Measurements from ENCODE around the gene CIROP. TPM values are rescaled to one million over a fixed set of nuclear protein-coding genes. Genes with fewer than 3 reads are reported as not detected.

Gene CIROP
- total RNA-seq, 2 experiments from 2014 or later, result not detected

GRCh38 chr14:23142826-23143225 is 38.0 kb upstream of the CIROP start:
- Mint-ChIP-seq H3K9me3 (ENCODE audit: insufficient read depth) (no peaks in the 10 kb centered on the region), H3K4me3 (no peak overlapping the region), H3K36me3 (ENCODE audit: low read depth) (no peaks in the 10 kb centered on the region), H3K27me3 (ENCODE audit: low read depth) (peaks cover 3% of the 10 kb centered on the region), H3K4me1 (ENCODE audit: low read depth) (no peaks in the 10 kb centered on the region), H3K27ac (no peak overlapping the region)
- CTCF ChIA-PET, result interaction anchor here (6.2 kb wide), 1 partner anchor 22 kb away, joined by 28 read pairs; no protein-coding TSS in a partner anchor
- ATAC-seq (no peak), DNase-seq (no peak)
- POLR2A ChIA-PET, result no interaction called here

GRCh38 chr14:23141706-23142444 is 37.1 kb upstream of the CIROP start:
- Mint-ChIP-seq H3K9me3 (ENCODE audit: insufficient read depth) (no peaks in the 10 kb centered on the region), H3K4me1 (ENCODE audit: low read depth) (no peaks in the 10 kb centered on the region), H3K36me3 (ENCODE audit: low read depth) (no peaks in the 10 kb centered on the region), H3K27me3 (ENCODE audit: low read depth) (peaks cover 3% of the 10 kb centered on the region), H3K4me3 (no peak overlapping the region), H3K27ac (no peak overlapping the region)
- CTCF ChIA-PET, result interaction anchor here (6.2 kb wide), 1 partner anchor 21 kb away, joined by 28 read pairs; no protein-coding TSS in a partner anchor
- POLR2A ChIA-PET, result interaction anchor here (0.7 kb wide), 1 partner anchor 12 kb away, joined by 3 read pairs; no protein-coding TSS in a partner anchor
- DNase-seq (no peak), ATAC-seq (no peak)

GRCh38 chr14:23140371-23140770 is 35.6 kb upstream of the CIROP start:
- POLR2A ChIA-PET, result no interaction called here
- Mint-ChIP-seq H3K36me3 (ENCODE audit: low read depth) (no peaks in the 10 kb centered on the region), H3K9me3 (ENCODE audit: insufficient read depth) (no peaks in the 10 kb centered on the region), H3K4me3 (no peak overlapping the region), H3K4me1 (ENCODE audit: low read depth) (no peaks in the 10 kb centered on the region), H3K27ac (no peak overlapping the region), H3K27me3 (ENCODE audit: low read depth) (peaks cover 2% of the 10 kb centered on the region)
- CTCF ChIA-PET, result interaction anchor here (6.2 kb wide), 1 partner anchor 19 kb away, joined by 28 read pairs; no protein-coding TSS in a partner anchor
- DNase-seq (no peak), ATAC-seq (no peak)

- no peaks in the 10 kb centered on the region for H3K4me1 Mint-ChIP-seq (ENCODE audit: low read depth)
- H3K27ac Mint-ChIP-seq, result no peak overlapping the region
- ATAC-seq, result no peak
- H3K9me3 Mint-ChIP-seq (ENCODE audit: insufficient read depth), result no peaks in the 10 kb centered on the region
- ChIA-PET POLR2A (no interaction called here), CTCF (interaction anchor here (6.2 kb wide), 1 partner anchor 19 kb away, joined by 28 read pairs; no protein-coding TSS in a partner anchor)
- H3K36me3 Mint-ChIP-seq (ENCODE audit: low read depth), result no peaks in the 10 kb centered on the region
- H3K27me3 Mint-ChIP-seq (ENCODE audit: low read depth), result peaks cover 2% of the 10 kb centered on the region
- no peak overlapping the region for H3K4me3 Mint-ChIP-seq
- no peak for DNase-seq
Observed at GRCh38 chr14:23139874-23140273, 35.1 kb upstream of the CIROP start.

GRCh38 chr14:23137813-23138535 is 33.2 kb upstream of the CIROP start:
- no peaks in the 10 kb centered on the region for H3K9me3 Mint-ChIP-seq (ENCODE audit: insufficient read depth)
- H3K4me1 Mint-ChIP-seq (ENCODE audit: low read depth), result no peaks in the 10 kb centered on the region
- H3K36me3 Mint-ChIP-seq (ENCODE audit: low read depth), result no peaks in the 10 kb centered on the region
- DNase-seq (no peak), ATAC-seq (no peak)
- H3K27ac Mint-ChIP-seq, result no peak overlapping the region
- H3K4me3 Mint-ChIP-seq, result no peak overlapping the region
- peaks cover 2% of the 10 kb centered on the region for H3K27me3 Mint-ChIP-seq (ENCODE audit: low read depth)
- CTCF ChIA-PET, result no interaction called here
- POLR2A ChIA-PET, result no interaction called here

GRCh38 chr14:23137192-23137812 is 32.5 kb upstream of the CIROP start:
- CTCF ChIA-PET, result no interaction called here
- H3K9me3 Mint-ChIP-seq (ENCODE audit: insufficient read depth), result no peaks in the 10 kb centered on the region
- POLR2A ChIA-PET, result no interaction called here
- no peaks in the 10 kb centered on the region for H3K36me3 Mint-ChIP-seq (ENCODE audit: low read depth)
- ATAC-seq (no peak), DNase-seq (no peak)
- peaks cover 2% of the 10 kb centered on the region for H3K27me3 Mint-ChIP-seq (ENCODE audit: low read depth)
- no peak overlapping the region for H3K27ac Mint-ChIP-seq
- no peaks in the 10 kb centered on the region for H3K4me1 Mint-ChIP-seq (ENCODE audit: low read depth)
- H3K4me3 Mint-ChIP-seq, result no peak overlapping the region

- no peak overlapping the region for H3K27ac Mint-ChIP-seq
- no peak overlapping the region for H3K4me3 Mint-ChIP-seq
- no peak for ATAC-seq
- ChIA-PET POLR2A (no interaction called here), CTCF (no interaction called here)
- no peaks in the 10 kb centered on the region for H3K36me3 Mint-ChIP-seq (ENCODE audit: low read depth)
- peaks cover under 1% of the 10 kb centered on the region for H3K27me3 Mint-ChIP-seq (ENCODE audit: low read depth)
- no peaks in the 10 kb centered on the region for H3K9me3 Mint-ChIP-seq (ENCODE audit: insufficient read depth)
- no peaks in the 10 kb centered on the region for H3K4me1 Mint-ChIP-seq (ENCODE audit: low read depth)
- no peak for DNase-seq
Observed at GRCh38 chr14:23136566-23137133, 31.9 kb upstream of the CIROP start.

- POLR2A ChIA-PET, result no interaction called here
Observed at GRCh38 chr14:23132970-23133369, 28.2 kb upstream of the CIROP start.

GRCh38 chr14:23131482-23131881 is 26.7 kb upstream of the CIROP start:
- Mint-ChIP-seq H3K9me3 (ENCODE audit: insufficient read depth) (no peaks in the 10 kb centered on the region), H3K27ac (no peak overlapping the region), H3K27me3 (ENCODE audit: low read depth) (no peaks in the 10 kb centered on the region), H3K4me3 (no peak overlapping the region), H3K36me3 (ENCODE audit: low read depth) (no peaks in the 10 kb centered on the region), H3K4me1 (ENCODE audit: low read depth) (peaks cover 7% of the 10 kb centered on the region)
- CTCF ChIA-PET, result interaction anchor here (4.9 kb wide), 1 partner anchor 11 kb away, joined by 41 read pairs; no protein-coding TSS in a partner anchor
- POLR2A ChIA-PET, result no interaction called here
- no peak for ATAC-seq
- DNase-seq, result no peak

More at GRCh38 chr14:23132970-23133369, 28.2 kb upstream of the CIROP start:
- DNase-seq (no peak), ATAC-seq (no peak)
- no peak overlapping the region for H3K4me3 Mint-ChIP-seq
- no peaks in the 10 kb centered on the region for H3K36me3 Mint-ChIP-seq (ENCODE audit: low read depth)
- no peaks in the 10 kb centered on the region for H3K9me3 Mint-ChIP-seq (ENCODE audit: insufficient read depth)
- no peak overlapping the region for H3K27ac Mint-ChIP-seq
- no peaks in the 10 kb centered on the region for H3K27me3 Mint-ChIP-seq (ENCODE audit: low read depth)
- CTCF ChIA-PET, result no interaction called here
- peaks cover 4% of the 10 kb centered on the region for H3K4me1 Mint-ChIP-seq (ENCODE audit: low read depth)

GRCh38 chr14:23130871-23131270 is 26.1 kb upstream of the CIROP start:
- ChIA-PET POLR2A (no interaction called here), CTCF (interaction anchor here (1.3 to 4.9 kb wide), 3 partner anchors 10 to 62 kb away, joined by 6 to 41 read pairs (median 6); no protein-coding TSS in a partner anchor)
- ATAC-seq (no peak), DNase-seq (no peak)
- H3K4me1 Mint-ChIP-seq (ENCODE audit: low read depth), result peaks cover 7% of the 10 kb centered on the region
- H3K36me3 Mint-ChIP-seq (ENCODE audit: low read depth), result no peaks in the 10 kb centered on the region
- H3K4me3 Mint-ChIP-seq, result no peak overlapping the region
- H3K9me3 Mint-ChIP-seq (ENCODE audit: insufficient read depth), result no peaks in the 10 kb centered on the region
- no peaks in the 10 kb centered on the region for H3K27me3 Mint-ChIP-seq (ENCODE audit: low read depth)
- H3K27ac Mint-ChIP-seq, result no peak overlapping the region

GRCh38 chr14:23129759-23130316 is 25.0 kb upstream of the CIROP start:
- no peaks in the 10 kb centered on the region for H3K9me3 Mint-ChIP-seq (ENCODE audit: insufficient read depth)
- POLR2A ChIA-PET, result no interaction called here

More at GRCh38 chr14:23129759-23130316, 25.0 kb upstream of the CIROP start:
- Mint-ChIP-seq H3K27ac (no peak overlapping the region), H3K36me3 (ENCODE audit: low read depth) (no peaks in the 10 kb centered on the region), H3K4me3 (no peak overlapping the region), H3K4me1 (ENCODE audit: low read depth) (peaks cover 7% of the 10 kb centered on the region), H3K27me3 (ENCODE audit: low read depth) (no peaks in the 10 kb centered on the region)
- ATAC-seq, result no peak
- CTCF ChIA-PET, result interaction anchor here (1.3 to 4.9 kb wide), 3 partner anchors 9 to 61 kb away, joined by 6 to 41 read pairs (median 6); no protein-coding TSS in a partner anchor
- DNase-seq, result no peak
